Measurements from ENCODE around the gene ANKRD6.
A peak's percentile ranks its signal among the peaks of the same experiment; 100 is the strongest.

ANKRD6 gene

DNA sequence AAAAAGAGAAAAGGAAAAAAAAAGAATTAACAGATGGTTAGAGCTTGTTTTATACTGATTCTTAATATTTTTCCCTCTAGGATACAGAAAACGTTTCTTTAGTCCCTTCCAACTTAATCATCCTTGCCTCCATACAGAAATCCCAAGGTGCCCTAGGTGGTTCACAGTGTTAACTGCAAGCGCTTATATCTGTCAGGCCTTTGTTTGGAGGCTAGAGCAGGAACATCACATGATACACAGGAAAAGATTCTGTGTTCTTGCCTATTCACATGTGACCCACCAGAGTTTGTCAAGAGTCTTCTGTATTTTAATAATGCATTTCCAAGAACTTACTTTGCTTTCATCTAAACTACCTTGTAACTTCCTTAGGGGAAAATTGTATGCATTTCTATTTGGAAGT lies 31.3 kb downstream of the ANKRD6 start:
- DNase-seq (ENCODE audit: insufficient read length, low spot score) (no peak), FAIRE-seq (no peak)

DNA sequence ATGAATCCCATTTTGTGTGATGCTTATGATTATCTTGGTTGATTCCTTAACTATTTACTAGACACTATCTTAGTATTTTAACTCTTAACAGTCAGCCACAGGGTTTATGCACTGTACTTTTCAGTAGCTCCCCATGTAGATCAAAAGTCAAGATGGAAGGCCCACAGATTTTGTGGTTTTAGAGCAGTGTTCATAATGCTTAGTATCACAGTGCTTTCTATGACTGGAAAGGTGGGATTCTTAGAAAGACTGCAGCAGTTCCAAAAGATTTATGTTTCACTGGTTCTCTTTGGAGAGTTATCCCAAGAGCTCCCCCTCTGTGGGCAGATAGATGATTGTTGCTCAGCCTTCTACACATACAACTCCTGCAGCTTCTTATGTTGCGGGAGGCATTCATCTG lies 34.5 kb downstream of the ANKRD6 start:
- DNase-seq (ENCODE audit: insufficient read length, low spot score) (no peak), FAIRE-seq (no peak)

- FAIRE-seq (no peak), DNase-seq (ENCODE audit: insufficient read length, low spot score) (no peak)
Observed at GRCh38 chr6:89468998-89469397, 36.0 kb downstream of the ANKRD6 start.

- no peak for DNase-seq (ENCODE audit: insufficient read length, low spot score)
Observed at GRCh38 chr6:89471287-89471867, 38.4 kb downstream of the ANKRD6 start.

GRCh38 chr6:89475101-89475500 lies 42.1 kb downstream of the ANKRD6 start:
- FAIRE-seq, result no peak
- no peak for DNase-seq (ENCODE audit: insufficient read length, low spot score)

More at GRCh38 chr6:89471287-89471867, 38.4 kb downstream of the ANKRD6 start:
- FAIRE-seq, result no peak

- no peak for FAIRE-seq
Observed at GRCh38 chr6:89475634-89476033, 42.7 kb downstream of the ANKRD6 start.

GRCh38 chr6:89479897-89480296 lies 46.9 kb downstream of the ANKRD6 start:
- DNase-seq (ENCODE audit: insufficient read length, low spot score), result no peak
- FAIRE-seq, result no peak

More at GRCh38 chr6:89475634-89476033, 42.7 kb downstream of the ANKRD6 start:
- no peak for DNase-seq (ENCODE audit: insufficient read length, low spot score)

GRCh38 chr6:89481695-89482094 lies 48.7 kb downstream of the ANKRD6 start:
- peak; percentile 54 for FAIRE-seq
- DNase-seq (ENCODE audit: insufficient read length, low spot score), result no peak

GRCh38 chr6:89482126-89482525 lies 49.2 kb downstream of the ANKRD6 start:
- DNase-seq (ENCODE audit: insufficient read length, low spot score), result no peak
- FAIRE-seq, result no peak

GRCh38 chr6:89483111-89483720 lies 50.3 kb downstream of the ANKRD6 start:
- no peak for DNase-seq (ENCODE audit: insufficient read length, low spot score)
- no peak for FAIRE-seq

- DNase-seq (ENCODE audit: insufficient read length, low spot score) (no peak), FAIRE-seq (no peak)
Observed at GRCh38 chr6:89485320-89485719, 52.4 kb downstream of the ANKRD6 start.

GRCh38 chr6:89487864-89488263 lies 54.9 kb downstream of the ANKRD6 start:
- DNase-seq (ENCODE audit: insufficient read length, low spot score) (no peak), FAIRE-seq (no peak)

DNA sequence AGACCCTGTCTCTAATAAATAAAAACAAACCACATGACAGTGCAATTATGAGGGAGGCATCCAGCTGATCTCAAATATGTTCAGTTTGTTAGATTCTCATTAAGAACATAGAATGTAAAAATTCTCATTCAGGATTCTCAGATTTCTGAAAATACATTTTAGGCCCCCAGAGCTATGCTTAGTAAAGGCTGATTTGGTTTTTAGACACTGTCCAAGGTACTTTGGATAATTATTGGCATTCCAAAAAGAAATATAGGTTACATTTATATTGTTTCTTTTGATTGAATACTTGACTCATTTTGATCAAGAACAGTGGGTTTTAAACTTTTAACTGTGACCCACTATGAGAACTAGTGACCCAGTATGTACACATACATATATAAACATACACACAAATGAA lies 55.5 kb downstream of the ANKRD6 start:
- FAIRE-seq (no peak), DNase-seq (ENCODE audit: insufficient read length, low spot score) (no peak)

GRCh38 chr6:89489078-89489477 lies 56.1 kb downstream of the ANKRD6 start:
- DNase-seq (ENCODE audit: insufficient read length, low spot score) (no peak), FAIRE-seq (no peak)

GRCh38 chr6:89492025-89492640 lies 59.2 kb downstream of the ANKRD6 start:
- FAIRE-seq (no peak), DNase-seq (ENCODE audit: insufficient read length, low spot score) (no peak)

- FAIRE-seq, result no peak
- DNase-seq (ENCODE audit: insufficient read length, low spot score), result no peak
Observed at GRCh38 chr6:89494131-89494793, 61.3 kb downstream of the ANKRD6 start.

- no peak for FAIRE-seq
Observed at GRCh38 chr6:89495961-89496535, 63.1 kb downstream of the ANKRD6 start.

GRCh38 chr6:89500611-89501010 lies 67.7 kb downstream of the ANKRD6 start:
- no peak for FAIRE-seq
- DNase-seq (ENCODE audit: insufficient read length, low spot score), result no peak

More at GRCh38 chr6:89495961-89496535, 63.1 kb downstream of the ANKRD6 start:
- no peak for DNase-seq (ENCODE audit: insufficient read length, low spot score)

DNA sequence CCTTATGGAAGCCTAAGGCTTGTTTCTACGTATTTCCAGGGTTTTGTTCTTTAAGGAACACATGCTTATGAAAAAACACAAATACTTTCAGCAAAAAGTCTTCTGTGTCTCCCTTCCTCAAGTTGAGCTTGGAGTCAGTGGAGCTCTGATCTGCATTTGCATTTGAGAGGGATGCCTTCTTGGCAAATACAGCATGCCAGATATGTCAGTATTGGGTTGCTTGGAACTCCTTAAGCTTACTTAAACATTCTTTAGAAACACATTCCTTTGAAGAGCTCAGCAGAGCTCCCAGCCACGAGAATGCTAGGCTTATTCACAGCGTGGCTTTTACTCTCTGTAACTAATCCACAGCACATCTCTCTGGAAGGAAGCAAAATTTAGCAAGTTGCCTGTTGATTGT lies 68.3 kb downstream of the ANKRD6 start:
- no peak for FAIRE-seq
- DNase-seq (ENCODE audit: insufficient read length, low spot score), result no peak

DNA sequence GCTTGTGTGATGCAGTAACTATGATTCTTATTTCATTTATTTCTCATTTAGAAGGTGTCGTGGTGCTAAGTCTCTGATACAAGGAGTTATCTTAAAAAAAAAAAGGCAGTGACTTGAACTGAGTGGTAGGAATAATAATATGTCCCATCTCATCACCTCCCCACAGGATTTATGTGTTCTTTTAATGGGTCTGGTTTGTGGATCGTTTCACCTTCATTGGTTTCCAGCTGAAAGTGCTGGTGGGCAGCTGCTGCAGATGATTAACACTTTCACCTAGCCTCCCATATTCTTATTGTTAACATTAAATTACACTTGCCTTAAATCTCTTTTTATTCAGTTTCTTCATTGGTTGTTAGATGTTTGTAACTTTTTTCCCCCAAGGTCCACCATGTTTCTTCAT lies 68.8 kb downstream of the ANKRD6 start:
- no peak for FAIRE-seq
- DNase-seq (ENCODE audit: insufficient read length, low spot score), result no peak

- FAIRE-seq (no peak), DNase-seq (ENCODE audit: insufficient read length, low spot score) (no peak)
Observed at GRCh38 chr6:89503641-89504040, 70.7 kb downstream of the ANKRD6 start.

All from HTR-8/SVneo (cell line).